HEK293 (cell line): ENCODE data around the gene CMTM4.
A peak's percentile ranks its signal among the peaks of the same experiment; 100 is the strongest.

Experiments
- CTCF ChIA-PET: fragments of 350-600 bp; formaldehyde crosslinking; extraction: SDS; loops from one replicate; lab custom pipeline; 2021; ENCODE audit warnings: antibody characterized with exemption; lab: Yijun Ruan, JAX
- POLR2A ChIA-PET: fragments of 300-600 bp; formaldehyde crosslinking; extraction: SDS; loops from one replicate; lab custom pipeline; 2020; ENCODE audit warnings: antibody characterized with exemption, inconsistent platforms; lab: Yijun Ruan, JAX
- H3K27ac ChIP-seq: fragments of 200-500 bp; sonication (Bioruptor generic); 2 replicates; pipeline ENCODE4 v1.5.1; 2014; ENCODE audit warnings: low read depth, low read length, control low read depth, inconsistent platforms; ENCODE audit errors: extremely low read depth
- H3K36me3 ChIP-seq, 2 experiments: fragments of 200-500 bp in 1 of 2; sonication (Bioruptor generic) in 1 of 2; 1 replicate in 1 of 2; 2 replicates in 1 of 2; pipeline ENCODE4 v1.5.1; 2014 to 2017; ENCODE audit warnings: inconsistent platforms in 2 of 2, low read length in 2 of 2; ENCODE audit not compliant: control insufficient read depth in 2 of 2, insufficient read depth in 1 of 2
- H3K4me1 ChIP-seq: fragments of 200-500 bp; sonication (Bioruptor generic); 2 replicates; pipeline ENCODE4 v1.5.1; 2014; ENCODE audit warnings: mild to moderate bottlenecking, low read length, inconsistent platforms; ENCODE audit not compliant: control insufficient read depth, insufficient read depth
- H3K4me3 ChIP-seq: 2 replicates; pipeline ENCODE4 v1.5.1; 2011; ENCODE audit warnings: low read depth, mild to moderate bottlenecking, control low read depth, low read length, moderate library complexity
- H3K9me3 ChIP-seq: fragments of 200-500 bp; sonication (Bioruptor generic); 2 replicates; pipeline ENCODE4 v1.5.1; 2014; ENCODE audit warnings: low read depth, low read length, inconsistent platforms; ENCODE audit not compliant: control insufficient read depth, insufficient read depth
- BCL6B ChIP-seq: fragments of 450-650 bp; formaldehyde crosslinking; IDR thresholded peaks from 2 replicates; pipeline ENCODE4 v1.5.1; 2017; ENCODE audit warnings: missing biosample characterization, missing genetic modification characterization
- FEZF1 ChIP-seq: fragments of 450-650 bp; formaldehyde crosslinking; IDR thresholded peaks from 2 replicates; pipeline ENCODE4 v1.5.1; 2016; ENCODE audit warnings: missing biosample characterization, missing genetic modification characterization
- GLIS1 ChIP-seq: fragments of 450-650 bp; formaldehyde crosslinking; IDR thresholded peaks from 2 replicates; pipeline ENCODE4 v1.5.1; 2016; ENCODE audit warnings: missing biosample characterization, missing genetic modification characterization
- GLIS2 ChIP-seq: fragments of 450-650 bp; formaldehyde crosslinking; IDR thresholded peaks from 2 replicates; pipeline ENCODE4 v1.5.1; 2016; ENCODE audit warnings: missing biosample characterization, missing genetic modification characterization
- KLF16 ChIP-seq: fragments of 450-650 bp; formaldehyde crosslinking; IDR thresholded peaks from 2 replicates; pipeline ENCODE4 v1.5.1; 2017; ENCODE audit warnings: missing biosample characterization, missing genetic modification characterization
- KLF17 ChIP-seq: fragments of 450-650 bp; formaldehyde crosslinking; IDR thresholded peaks from 2 replicates; pipeline ENCODE4 v1.5.1; 2016; ENCODE audit warnings: missing biosample characterization, missing genetic modification characterization
- KLF7 ChIP-seq: fragments of 450-650 bp; formaldehyde crosslinking; IDR thresholded peaks from 2 replicates; pipeline ENCODE4 v1.5.1; 2016; ENCODE audit warnings: missing biosample characterization, missing genetic modification characterization, borderline replicate concordance
- KLF9 ChIP-seq: fragments of 450-650 bp; formaldehyde crosslinking; IDR thresholded peaks from 2 replicates; pipeline ENCODE4 v1.5.1; 2016; ENCODE audit warnings: missing biosample characterization, missing genetic modification characterization, low read depth
- REPIN1 ChIP-seq: fragments of 450-650 bp; formaldehyde crosslinking; IDR thresholded peaks from 2 replicates; pipeline ENCODE4 v1.5.1; 2017; ENCODE audit warnings: missing biosample characterization, missing genetic modification characterization, low read depth
- SCRT1 ChIP-seq: fragments of 450-650 bp; formaldehyde crosslinking; IDR thresholded peaks from 2 replicates; pipeline ENCODE4 v1.5.1; 2016; ENCODE audit warnings: missing biosample characterization, missing genetic modification characterization, borderline replicate concordance
- YY2 ChIP-seq: fragments of 450-650 bp; formaldehyde crosslinking; IDR thresholded peaks from 2 replicates; pipeline ENCODE4 v1.5.1; 2016; ENCODE audit warnings: missing biosample characterization, missing genetic modification characterization
- ZBTB20 ChIP-seq: fragments of 450-650 bp; formaldehyde crosslinking; IDR thresholded peaks from 2 replicates; pipeline ENCODE4 v1.5.1; 2016; ENCODE audit warnings: missing biosample characterization, missing genetic modification characterization
- ZNF140 ChIP-seq: fragments of 450-650 bp; formaldehyde crosslinking; IDR thresholded peaks from 2 replicates; pipeline ENCODE4 v1.5.1; 2016; ENCODE audit warnings: missing biosample characterization, missing genetic modification characterization
- ZNF16 ChIP-seq: fragments of 450-650 bp; formaldehyde crosslinking; IDR thresholded peaks from 2 replicates; pipeline ENCODE4 v1.5.1; 2016; ENCODE audit warnings: low read depth, missing biosample characterization, missing genetic modification characterization
- ZNF302 ChIP-seq: fragments of 450-650 bp; formaldehyde crosslinking; IDR thresholded peaks from 2 replicates; pipeline ENCODE4 v1.5.1; 2016; ENCODE audit warnings: missing biosample characterization, missing genetic modification characterization, low read depth
- ZNF423 ChIP-seq: fragments of 450-650 bp; formaldehyde crosslinking; IDR thresholded peaks from 2 replicates; pipeline ENCODE4 v1.5.1; 2016; ENCODE audit warnings: missing biosample characterization, missing genetic modification characterization
- ZNF449 ChIP-seq: fragments of 450-650 bp; formaldehyde crosslinking; IDR thresholded peaks from 2 replicates; pipeline ENCODE4 v1.5.1; 2017; ENCODE audit warnings: missing biosample characterization, mild to moderate bottlenecking, missing genetic modification characterization, moderate library complexity
- ZNF530 ChIP-seq: fragments of 450-650 bp; formaldehyde crosslinking; IDR thresholded peaks from 2 replicates; pipeline ENCODE4 v1.5.1; 2016; ENCODE audit warnings: low read depth, missing biosample characterization, missing genetic modification characterization
- ZNF561 ChIP-seq: fragments of 450-650 bp; IDR thresholded peaks from 2 replicates; pipeline ENCODE4 v1.5.1; 2018; ENCODE audit warnings: missing biosample characterization, missing genetic modification characterization, borderline replicate concordance
- ZNF785 ChIP-seq: fragments of 450-650 bp; formaldehyde crosslinking; IDR thresholded peaks from 2 replicates; pipeline ENCODE4 v1.5.1; 2016; ENCODE audit warnings: missing biosample characterization, missing genetic modification characterization
- ZNF792 ChIP-seq: fragments of 450-650 bp; formaldehyde crosslinking; IDR thresholded peaks from 2 replicates; pipeline ENCODE4 v1.5.1; 2016; ENCODE audit warnings: missing biosample characterization, missing genetic modification characterization
- ZSCAN30 ChIP-seq: fragments of 450-650 bp; IDR thresholded peaks from 2 replicates; pipeline ENCODE4 v1.5.1; 2018; ENCODE audit warnings: missing biosample characterization, mild to moderate bottlenecking, missing genetic modification characterization, moderate library complexity
- ZXDB ChIP-seq: fragments of 450-650 bp; formaldehyde crosslinking; IDR thresholded peaks from 2 replicates; pipeline ENCODE4 v1.5.1; 2016; ENCODE audit warnings: missing biosample characterization, missing genetic modification characterization
- TF ChIP-seq, protein P1 (sequence below): fragments of 450-650 bp; formaldehyde crosslinking; IDR thresholded peaks from 2 replicates; pipeline ENCODE4 v1.5.1; 2016; ENCODE audit warnings: missing biosample characterization, missing genetic modification characterization
- TF ChIP-seq, protein P2 (sequence below): fragments of 450-650 bp; formaldehyde crosslinking; IDR thresholded peaks from 2 replicates; pipeline ENCODE4 v1.5.1; 2016; ENCODE audit warnings: missing biosample characterization, missing genetic modification characterization
- TF ChIP-seq, protein P3 (sequence below): fragments of 450-650 bp; formaldehyde crosslinking; IDR thresholded peaks from 2 replicates; pipeline ENCODE4 v1.5.1; 2016; ENCODE audit warnings: missing biosample characterization, missing genetic modification characterization

CMTM4 gene

GRCh38 chr16:66605177-66605978, 91.2 kb downstream of the CMTM4 start:
- Histone ChIP-seq H3K4me1 (no peaks in the 10 kb centered on the region), H3K9me3 (no peaks in the 10 kb centered on the region), H3K27ac (peak overlapping the region; percentile 59), H3K4me3 (peak overlapping the region; percentile 69), H3K36me3 (peaks cover 0 to 18% of the 10 kb centered on the region in 2 experiments; a peak in 1 of 3 replicates)
- CTCF ChIA-PET, result interaction anchor here (0.6 kb wide), 1 partner anchor 200 kb away, joined by 4 read pairs; no protein-coding TSS in a partner anchor
- POLR2A ChIA-PET, result no interaction called here
- TF ChIP-seq ZNF561 (tag by site-specific recombination) (no peak), GLIS2 (tag by site-specific recombination) (peak; percentile 87), YY2 (no peak), KLF7 (tag by site-specific recombination) (no peak), ZNF302 (no peak), KLF16 (tag by site-specific recombination) (peak; percentile 40; the same call in 1 of the 2 replicates), BCL6B (tag by site-specific recombination) (no peak), FEZF1 (tag by site-specific recombination) (no peak), ZNF16 (tag by site-specific recombination) (no peak), ZXDB (tag by site-specific recombination) (0 out of 2 replicates have a peak, but pooled peaks have one; percentile 46), KLF9 (peak; percentile 59; the same call in 1 of the 2 replicates), REPIN1 (tag by site-specific recombination) (no peak), ZNF792 (tag by site-specific recombination) (peak; percentile 93), ZNF785 (tag by site-specific recombination) (no peak), GLIS1 (tag by site-specific recombination) (peak; percentile 67), ZNF530 (no peak), ZNF423 (tag by site-specific recombination) (0 out of 2 replicates have a peak, but pooled peaks have one; percentile 16), KLF17 (tag by site-specific recombination) (no peak), ZNF140 (no peak), SCRT1 (peak; percentile 90; the same call in 1 of the 2 replicates), ZSCAN30 (0 out of 2 replicates have a peak, but pooled peaks have one; percentile 10), ZBTB20 (tag by site-specific recombination) (peak; percentile 79), ZNF449 (tag by site-specific recombination) (peak; percentile 70; the same call in 1 of the 2 replicates)
- TF ChIP-seq, protein P1, sequence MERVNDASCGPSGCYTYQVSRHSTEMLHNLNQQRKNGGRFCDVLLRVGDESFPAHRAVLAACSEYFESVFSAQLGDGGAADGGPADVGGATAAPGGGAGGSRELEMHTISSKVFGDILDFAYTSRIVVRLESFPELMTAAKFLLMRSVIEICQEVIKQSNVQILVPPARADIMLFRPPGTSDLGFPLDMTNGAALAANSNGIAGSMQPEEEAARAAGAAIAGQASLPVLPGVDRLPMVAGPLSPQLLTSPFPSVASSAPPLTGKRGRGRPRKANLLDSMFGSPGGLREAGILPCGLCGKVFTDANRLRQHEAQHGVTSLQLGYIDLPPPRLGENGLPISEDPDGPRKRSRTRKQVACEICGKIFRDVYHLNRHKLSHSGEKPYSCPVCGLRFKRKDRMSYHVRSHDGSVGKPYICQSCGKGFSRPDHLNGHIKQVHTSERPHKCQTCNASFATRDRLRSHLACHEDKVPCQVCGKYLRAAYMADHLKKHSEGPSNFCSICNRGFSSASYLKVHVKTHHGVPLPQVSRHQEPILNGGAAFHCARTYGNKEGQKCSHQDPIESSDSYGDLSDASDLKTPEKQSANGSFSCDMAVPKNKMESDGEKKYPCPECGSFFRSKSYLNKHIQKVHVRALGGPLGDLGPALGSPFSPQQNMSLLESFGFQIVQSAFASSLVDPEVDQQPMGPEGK (tag by site-specific recombination), result peak; percentile 52
- TF ChIP-seq, protein P2, sequence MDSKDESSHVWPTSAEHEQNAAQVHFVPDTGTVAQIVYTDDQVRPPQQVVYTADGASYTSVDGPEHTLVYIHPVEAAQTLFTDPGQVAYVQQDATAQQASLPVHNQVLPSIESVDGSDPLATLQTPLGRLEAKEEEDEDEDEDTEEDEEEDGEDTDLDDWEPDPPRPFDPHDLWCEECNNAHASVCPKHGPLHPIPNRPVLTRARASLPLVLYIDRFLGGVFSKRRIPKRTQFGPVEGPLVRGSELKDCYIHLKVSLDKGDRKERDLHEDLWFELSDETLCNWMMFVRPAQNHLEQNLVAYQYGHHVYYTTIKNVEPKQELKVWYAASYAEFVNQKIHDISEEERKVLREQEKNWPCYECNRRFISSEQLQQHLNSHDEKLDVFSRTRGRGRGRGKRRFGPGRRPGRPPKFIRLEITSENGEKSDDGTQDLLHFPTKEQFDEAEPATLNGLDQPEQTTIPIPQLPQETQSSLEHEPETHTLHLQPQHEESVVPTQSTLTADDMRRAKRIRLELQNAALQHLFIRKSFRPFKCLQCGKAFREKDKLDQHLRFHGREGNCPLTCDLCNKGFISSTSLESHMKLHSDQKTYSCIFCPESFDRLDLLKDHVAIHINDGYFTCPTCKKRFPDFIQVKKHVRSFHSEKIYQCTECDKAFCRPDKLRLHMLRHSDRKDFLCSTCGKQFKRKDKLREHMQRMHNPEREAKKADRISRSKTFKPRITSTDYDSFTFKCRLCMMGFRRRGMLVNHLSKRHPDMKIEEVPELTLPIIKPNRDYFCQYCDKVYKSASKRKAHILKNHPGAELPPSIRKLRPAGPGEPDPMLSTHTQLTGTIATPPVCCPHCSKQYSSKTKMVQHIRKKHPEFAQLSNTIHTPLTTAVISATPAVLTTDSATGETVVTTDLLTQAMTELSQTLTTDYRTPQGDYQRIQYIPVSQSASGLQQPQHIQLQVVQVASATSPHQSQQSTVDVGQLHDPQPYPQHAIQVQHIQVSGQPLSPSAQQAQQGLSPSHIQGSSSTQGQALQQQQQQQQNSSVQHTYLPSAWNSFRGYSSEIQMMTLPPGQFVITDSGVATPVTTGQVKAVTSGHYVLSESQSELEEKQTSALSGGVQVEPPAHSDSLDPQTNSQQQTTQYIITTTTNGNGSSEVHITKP (tag by site-specific recombination), result peak; percentile 76
- TF ChIP-seq, protein P3, sequence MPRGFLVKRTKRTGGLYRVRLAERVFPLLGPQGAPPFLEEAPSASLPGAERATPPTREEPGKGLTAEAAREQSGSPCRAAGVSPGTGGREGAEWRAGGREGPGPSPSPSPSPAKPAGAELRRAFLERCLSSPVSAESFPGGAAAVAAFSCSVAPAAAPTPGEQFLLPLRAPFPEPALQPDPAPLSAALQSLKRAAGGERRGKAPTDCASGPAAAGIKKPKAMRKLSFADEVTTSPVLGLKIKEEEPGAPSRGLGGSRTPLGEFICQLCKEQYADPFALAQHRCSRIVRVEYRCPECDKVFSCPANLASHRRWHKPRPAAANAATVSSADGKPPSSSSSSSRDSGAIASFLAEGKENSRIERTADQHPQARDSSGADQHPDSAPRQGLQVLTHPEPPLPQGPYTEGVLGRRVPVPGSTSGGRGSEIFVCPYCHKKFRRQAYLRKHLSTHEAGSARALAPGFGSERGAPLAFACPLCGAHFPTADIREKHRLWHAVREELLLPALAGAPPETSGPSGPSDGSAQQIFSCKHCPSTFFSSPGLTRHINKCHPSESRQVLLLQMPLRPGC, result no peak
